ENCODE measurements around the gene EIF2D.

EIF2D gene

GRCh38 chr1:206544562-206545257, 67.6 kb downstream of the EIF2D start:
- no peak for FAIRE-seq

Data from endometrium (tissue), 2 donors.